HCT116 (cell line): ENCODE data around the gene SLC35A1.

ENCODE experiments used
- EZH2 ChIP-seq: fragments of 200-600 bp; sonication (generic); IDR thresholded peaks from 2 replicates; pipeline ENCODE4 v1.6.1; 2017; ENCODE audit warnings: antibody characterized with exemption, mixed run types
- POLR2AphosphoS5 ChIP-seq: IDR thresholded peaks from 2 replicates; pipeline ENCODE4 v1.6.1; 2011; ENCODE audit warnings: mild to moderate bottlenecking, low read depth, low read length, moderate library complexity
- TF ChIP-seq, protein P1 (sequence below), 3 experiments: fragments of 200-600 bp in 1 of 3; sonication (generic) in 1 of 3; IDR thresholded peaks in 2 of 3; conservative IDR thresholded peaks in 1 of 3; 2 replicates each; pipeline ENCODE4 v1.5.1; 2012 to 2017; ENCODE audit warnings: low read depth in 2 of 3, low read length in 2 of 3, antibody characterized with exemption in 1 of 3, borderline replicate concordance in 1 of 3, control low read depth in 1 of 3, mild to moderate bottlenecking in 1 of 3, mixed read lengths in 1 of 3, mixed run types in 1 of 3, moderate library complexity in 1 of 3; ENCODE audit not compliant: insufficient read depth in 1 of 3

DNA sequence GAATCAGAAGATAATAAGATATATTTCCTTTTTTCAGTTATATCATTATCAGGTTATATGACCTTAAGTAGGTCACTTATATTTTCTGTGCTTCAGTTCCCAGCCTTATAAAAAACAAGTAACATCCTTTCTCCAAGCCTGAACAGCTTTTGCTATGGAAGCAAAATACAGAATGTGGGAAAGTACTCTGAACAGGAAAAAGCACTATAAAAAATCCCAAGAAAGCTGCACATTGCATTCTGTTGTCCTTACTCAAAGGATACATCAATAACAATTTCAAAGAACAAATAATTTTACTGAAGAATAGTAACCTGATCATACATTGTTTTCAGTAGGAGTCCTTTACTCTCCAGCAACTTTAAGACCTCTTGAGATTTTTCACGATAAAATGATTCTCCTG is 56.4 kb downstream of the SLC35A1 start:
- TF ChIP-seq, protein P1, sequence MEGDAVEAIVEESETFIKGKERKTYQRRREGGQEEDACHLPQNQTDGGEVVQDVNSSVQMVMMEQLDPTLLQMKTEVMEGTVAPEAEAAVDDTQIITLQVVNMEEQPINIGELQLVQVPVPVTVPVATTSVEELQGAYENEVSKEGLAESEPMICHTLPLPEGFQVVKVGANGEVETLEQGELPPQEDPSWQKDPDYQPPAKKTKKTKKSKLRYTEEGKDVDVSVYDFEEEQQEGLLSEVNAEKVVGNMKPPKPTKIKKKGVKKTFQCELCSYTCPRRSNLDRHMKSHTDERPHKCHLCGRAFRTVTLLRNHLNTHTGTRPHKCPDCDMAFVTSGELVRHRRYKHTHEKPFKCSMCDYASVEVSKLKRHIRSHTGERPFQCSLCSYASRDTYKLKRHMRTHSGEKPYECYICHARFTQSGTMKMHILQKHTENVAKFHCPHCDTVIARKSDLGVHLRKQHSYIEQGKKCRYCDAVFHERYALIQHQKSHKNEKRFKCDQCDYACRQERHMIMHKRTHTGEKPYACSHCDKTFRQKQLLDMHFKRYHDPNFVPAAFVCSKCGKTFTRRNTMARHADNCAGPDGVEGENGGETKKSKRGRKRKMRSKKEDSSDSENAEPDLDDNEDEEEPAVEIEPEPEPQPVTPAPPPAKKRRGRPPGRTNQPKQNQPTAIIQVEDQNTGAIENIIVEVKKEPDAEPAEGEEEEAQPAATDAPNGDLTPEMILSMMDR (IDR thresholded peaks at IDR 0.05 in 2 of 3, conservative IDR thresholded peaks at IDR 0.05 in 1 of 3; ENCODE audit: borderline replicate concordance in 1 of 3, insufficient read depth in 1 of 3, low read depth in 2 of 3, low read length in 2 of 3), result no peak
- TF ChIP-seq POLR2AphosphoS5 (no peak), EZH2 (no peak)
